Measurements from ENCODE around the gene YIPF4.
"Not testable (repeated sequence)": the region's sequence is repeated elsewhere in the genome, so short reads cannot be mapped to it uniquely, and the experiment has no call there.

The YIPF4 gene

GRCh38 chr2:32314886-32315285 lies 37.2 kb downstream of the YIPF4 start:
- DNase-seq (ENCODE audit: low read depth), result no peak
- TF ChIP-seq, protein P1, sequence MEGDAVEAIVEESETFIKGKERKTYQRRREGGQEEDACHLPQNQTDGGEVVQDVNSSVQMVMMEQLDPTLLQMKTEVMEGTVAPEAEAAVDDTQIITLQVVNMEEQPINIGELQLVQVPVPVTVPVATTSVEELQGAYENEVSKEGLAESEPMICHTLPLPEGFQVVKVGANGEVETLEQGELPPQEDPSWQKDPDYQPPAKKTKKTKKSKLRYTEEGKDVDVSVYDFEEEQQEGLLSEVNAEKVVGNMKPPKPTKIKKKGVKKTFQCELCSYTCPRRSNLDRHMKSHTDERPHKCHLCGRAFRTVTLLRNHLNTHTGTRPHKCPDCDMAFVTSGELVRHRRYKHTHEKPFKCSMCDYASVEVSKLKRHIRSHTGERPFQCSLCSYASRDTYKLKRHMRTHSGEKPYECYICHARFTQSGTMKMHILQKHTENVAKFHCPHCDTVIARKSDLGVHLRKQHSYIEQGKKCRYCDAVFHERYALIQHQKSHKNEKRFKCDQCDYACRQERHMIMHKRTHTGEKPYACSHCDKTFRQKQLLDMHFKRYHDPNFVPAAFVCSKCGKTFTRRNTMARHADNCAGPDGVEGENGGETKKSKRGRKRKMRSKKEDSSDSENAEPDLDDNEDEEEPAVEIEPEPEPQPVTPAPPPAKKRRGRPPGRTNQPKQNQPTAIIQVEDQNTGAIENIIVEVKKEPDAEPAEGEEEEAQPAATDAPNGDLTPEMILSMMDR (IDR thresholded peaks at IDR 0.05; ENCODE audit: low read depth, low read length, missing control alignments), result no peak
- no peak overlapping the region for H3K4me3 ChIP-seq (ENCODE audit: low read depth, low read length)

- DNase-seq (ENCODE audit: low read depth); H3K4me3 ChIP-seq (ENCODE audit: low read depth, low read length): not testable (repeated sequence)
Observed at GRCh38 chr2:32328679-32329078, 51.0 kb downstream of the YIPF4 start.

- not testable (repeated sequence) for H3K4me3 ChIP-seq (ENCODE audit: low read depth, low read length); DNase-seq (ENCODE audit: low read depth)
Observed at GRCh38 chr2:32329180-32329980, 51.7 kb downstream of the YIPF4 start.

GRCh38 chr2:32330136-32330535 lies 52.4 kb downstream of the YIPF4 start:
- TF ChIP-seq, protein P1 (IDR thresholded peaks at IDR 0.05; ENCODE audit: low read depth, low read length, missing control alignments), result no peak
- no peak overlapping the region for H3K4me3 ChIP-seq (ENCODE audit: low read depth, low read length)
- DNase-seq (ENCODE audit: low read depth), result no peak

GRCh38 chr2:32342801-32343200 lies 65.1 kb downstream of the YIPF4 start:
- no peak overlapping the region for H3K4me3 ChIP-seq (ENCODE audit: low read depth, low read length)
- TF ChIP-seq, protein P1 (IDR thresholded peaks at IDR 0.05; ENCODE audit: low read depth, low read length, missing control alignments), result no peak
- DNase-seq (ENCODE audit: low read depth), result no peak

GRCh38 chr2:32350797-32351196 lies 73.1 kb downstream of the YIPF4 start:
- not testable (repeated sequence) for DNase-seq (ENCODE audit: low read depth); H3K4me3 ChIP-seq (ENCODE audit: low read depth, low read length)

DNA sequence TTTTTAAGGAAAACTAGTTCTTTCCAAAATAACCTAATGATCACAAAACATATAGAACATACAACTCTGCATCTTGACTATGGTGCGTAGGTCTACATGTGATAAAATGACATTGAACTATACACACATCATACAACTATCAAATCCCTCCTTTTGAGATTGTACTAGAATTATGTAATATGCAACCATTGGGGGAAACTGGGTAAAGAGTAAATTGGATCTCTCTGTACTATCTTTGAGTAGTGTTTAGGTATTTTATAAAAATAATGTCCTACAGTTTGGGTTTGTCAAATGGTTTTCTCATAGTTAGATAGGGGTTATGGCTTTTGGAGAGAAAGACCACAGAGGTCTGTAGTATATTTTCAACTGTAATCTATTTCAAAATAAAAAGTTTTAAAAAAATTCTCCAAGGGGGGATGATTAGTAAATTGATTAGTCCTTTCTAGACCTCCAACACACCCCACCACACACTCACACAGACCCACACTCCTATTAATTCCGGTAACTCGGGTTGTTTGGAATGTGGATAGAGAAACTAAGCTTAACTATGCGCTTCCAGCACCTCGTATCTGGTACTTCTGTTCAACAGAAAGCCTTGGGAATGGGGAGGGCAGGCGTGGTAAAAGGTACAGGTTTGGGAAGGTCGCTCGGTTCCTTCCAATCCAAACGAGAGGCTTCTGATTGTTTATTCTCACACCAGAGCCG lies 78.4 kb downstream of the YIPF4 start:
- TF ChIP-seq, protein P1 (IDR thresholded peaks at IDR 0.05; ENCODE audit: low read depth, low read length, missing control alignments), result no peak
- no peak for DNase-seq (ENCODE audit: low read depth)
- H3K4me3 ChIP-seq (ENCODE audit: low read depth, low read length), result peak overlapping the region; percentile 79

- peak within 1 kb of the TSS; percentile 79 for H3K4me3 ChIP-seq (ENCODE audit: low read depth, low read length)
- TF ChIP-seq, protein P1 (IDR thresholded peaks at IDR 0.05; ENCODE audit: low read depth, low read length, missing control alignments), result no peak
- peak; percentile 90 for DNase-seq (ENCODE audit: low read depth)
Observed at GRCh38 chr2:32356681-32357317, 79.1 kb downstream of the YIPF4 start, which contains the start of gene BIRC6. BIRC6 (plus strand) TSS chr2:32357023; CDS start chr2:32357162, 139 bp downstream.

Measured in GM12864 (cell line).